Measurements from ENCODE around the gene GFER.
"Not testable (repeated sequence)": the region's sequence is repeated elsewhere in the genome, so short reads cannot be mapped to it uniquely, and the experiment has no call there.

GFER gene

DNA sequence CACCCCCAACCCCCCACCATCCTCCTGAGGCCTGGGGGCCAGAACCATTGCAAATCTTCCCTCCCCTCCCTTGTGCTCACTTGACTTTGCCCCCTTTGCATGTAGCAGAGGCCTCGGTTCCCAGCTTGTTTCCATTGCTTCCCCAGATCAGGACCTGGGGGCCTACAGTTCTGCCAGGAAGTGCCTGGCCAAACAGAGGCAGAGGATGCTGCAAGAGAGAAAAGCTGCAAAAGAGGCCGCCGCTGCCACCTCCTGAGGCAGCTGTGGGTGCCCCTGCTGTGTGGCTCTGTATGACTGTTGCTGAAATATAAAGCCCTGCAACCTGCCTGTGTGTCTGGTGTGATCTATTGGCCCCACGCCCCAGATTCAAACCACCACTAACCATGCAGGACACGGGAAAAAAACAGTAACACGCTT, 22.3 kb upstream of the GFER start:
- peak in 1 of 2 experiments; percentile 41 for DNase-seq
- TF ChIP-seq POLR2A (IDR thresholded peaks at IDR 0.05; ENCODE audit: low read length), result no peak

DNA sequence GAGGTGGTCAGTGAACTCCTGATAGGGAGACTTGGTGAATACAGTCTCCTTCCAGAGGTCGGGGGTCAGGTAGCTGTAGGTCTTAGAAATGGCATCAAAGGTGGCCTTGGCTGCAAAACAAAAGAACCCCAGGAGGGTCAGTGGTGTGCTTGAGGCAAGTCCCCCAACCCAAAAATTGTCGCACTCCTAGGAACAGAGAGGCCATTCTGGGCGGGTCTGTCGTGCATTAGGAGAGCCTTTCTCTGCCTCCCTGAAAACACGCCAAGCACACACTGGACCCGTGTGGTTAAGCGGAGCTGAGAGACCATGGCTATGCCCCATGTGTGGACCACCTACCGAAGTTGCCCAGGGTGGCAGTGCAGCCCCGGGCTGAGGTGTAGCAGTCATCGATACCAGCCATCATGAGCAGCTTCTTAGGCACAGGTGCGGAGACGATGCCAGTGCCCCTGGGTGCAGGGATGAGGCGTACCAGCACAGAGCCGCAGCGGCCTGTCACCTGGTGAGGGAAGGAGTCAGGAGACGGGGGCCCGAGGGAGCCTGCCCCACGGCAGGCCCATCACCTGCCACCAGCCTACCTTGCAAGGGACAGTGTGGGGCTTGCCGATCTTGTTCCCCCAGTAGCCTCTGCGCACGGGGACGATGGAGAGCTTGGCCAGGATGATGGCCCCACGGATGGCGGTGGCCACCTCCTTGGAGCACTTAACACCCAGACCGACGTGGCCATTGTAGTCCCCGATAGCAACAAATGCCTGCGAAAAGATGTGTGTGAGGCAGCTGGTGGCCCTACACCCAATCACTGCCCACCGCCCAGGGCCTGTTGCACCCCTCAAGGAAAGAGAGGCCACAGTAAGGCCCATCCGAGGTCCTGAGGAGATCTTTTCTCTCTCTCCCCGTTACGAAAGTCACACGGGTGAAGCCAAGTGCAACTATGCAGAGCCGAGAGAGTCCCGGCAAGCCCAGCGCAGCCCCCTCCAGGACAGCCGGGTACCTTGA, 21.5 kb upstream of the GFER start:
- peak; percentile 4 for TF ChIP-seq POLR2A (IDR thresholded peaks at IDR 0.05; ENCODE audit: low read length)
- DNase-seq, result not testable (repeated sequence)

DNA sequence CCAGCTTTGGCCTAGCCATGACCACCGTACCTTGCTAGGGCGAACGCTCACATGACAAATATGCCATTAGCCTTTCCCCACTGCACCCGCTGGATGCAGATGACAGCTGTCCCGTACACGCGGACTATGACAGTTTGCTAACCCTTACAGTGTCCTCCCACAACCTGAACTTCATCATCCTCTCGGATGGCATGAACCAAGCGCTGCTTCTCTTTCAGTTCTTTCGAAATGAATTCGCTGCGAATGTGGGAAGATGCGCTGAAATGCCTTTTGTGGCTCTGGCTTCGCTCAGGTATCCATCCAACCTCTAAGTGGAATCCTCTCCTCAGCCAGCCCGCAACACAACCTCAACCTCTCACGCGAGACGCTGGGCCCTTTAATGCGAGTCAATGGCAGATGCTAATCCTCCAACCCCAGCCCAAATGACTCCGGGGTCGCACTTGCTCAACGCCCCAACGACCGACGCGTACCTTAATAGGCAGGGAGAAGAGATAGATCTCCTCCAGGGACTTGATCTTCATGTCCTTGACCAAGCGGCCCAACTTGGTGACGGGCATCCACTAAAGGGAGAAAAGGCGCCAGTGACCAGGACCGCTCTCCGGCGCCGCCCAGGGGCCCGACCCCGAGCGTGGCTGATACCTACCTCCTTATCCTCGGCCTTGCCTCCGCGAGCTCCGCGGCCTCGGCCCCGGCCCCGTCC, 20.0 kb upstream of the GFER start:
- DNase-seq, result peak; percentile 73 to 81
- TF ChIP-seq GATA1 (IDR thresholded peaks at IDR 0.05; ENCODE audit: low read depth, low read length) (no peak), POLR2A (IDR thresholded peaks at IDR 0.05; ENCODE audit: low read length) (no peak)

DNA sequence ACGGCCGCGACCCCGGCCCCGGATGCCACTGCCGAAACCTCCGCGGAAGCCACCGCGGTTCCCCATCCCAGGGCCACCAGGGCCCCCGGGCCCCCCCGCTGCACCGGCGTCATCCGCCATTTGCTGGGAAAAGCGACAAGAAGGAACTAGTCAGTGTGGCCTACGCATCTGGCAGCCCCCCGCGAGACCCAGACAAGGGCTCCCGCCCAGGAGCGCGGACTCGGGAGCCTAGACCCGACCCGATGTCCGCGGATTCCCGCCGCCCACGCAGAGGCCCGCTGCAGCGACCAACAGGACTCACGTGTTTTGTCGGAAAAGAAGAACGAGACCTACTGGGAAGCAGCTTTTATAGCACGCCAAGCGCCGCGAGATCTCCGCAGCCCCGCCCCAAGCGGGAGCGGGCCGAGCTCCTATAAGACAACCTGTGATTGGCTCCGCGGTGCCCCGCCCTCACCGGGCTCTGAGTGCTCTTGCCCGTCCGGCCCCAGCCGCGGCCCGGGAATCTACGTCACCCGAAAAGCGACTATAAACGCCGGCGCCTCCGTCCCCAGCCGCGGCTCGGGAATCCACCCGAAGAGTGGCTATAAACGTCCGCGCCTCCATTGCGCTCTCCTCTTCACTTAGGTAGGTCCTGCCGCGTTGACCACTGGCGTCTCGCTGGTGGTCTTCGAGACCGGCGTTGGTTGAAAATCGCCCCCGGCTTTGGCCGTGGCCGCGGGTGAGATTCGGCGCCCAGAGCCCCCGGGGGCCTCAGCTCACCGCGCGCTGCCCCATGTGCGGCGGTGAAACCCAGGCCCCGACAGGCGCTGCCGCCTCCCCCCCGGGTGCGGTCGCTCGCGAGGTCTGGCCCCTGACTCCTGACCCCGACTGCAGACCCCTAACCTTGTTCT, 19.2 kb upstream of the GFER start, which contains the start of gene RPS2:
TSS of gene RPS2 (minus strand) at position 321 of the 890 bp plus-strand sequence. CDS start at position 120, 201 bp downstream.
- TF ChIP-seq GATA1 (IDR thresholded peaks at IDR 0.05; ENCODE audit: low read depth, low read length), result no peak
- peak; percentile 99 for TF ChIP-seq POLR2A (IDR thresholded peaks at IDR 0.05; ENCODE audit: low read length)
- DNase-seq, result peak; percentile 99

DNA sequence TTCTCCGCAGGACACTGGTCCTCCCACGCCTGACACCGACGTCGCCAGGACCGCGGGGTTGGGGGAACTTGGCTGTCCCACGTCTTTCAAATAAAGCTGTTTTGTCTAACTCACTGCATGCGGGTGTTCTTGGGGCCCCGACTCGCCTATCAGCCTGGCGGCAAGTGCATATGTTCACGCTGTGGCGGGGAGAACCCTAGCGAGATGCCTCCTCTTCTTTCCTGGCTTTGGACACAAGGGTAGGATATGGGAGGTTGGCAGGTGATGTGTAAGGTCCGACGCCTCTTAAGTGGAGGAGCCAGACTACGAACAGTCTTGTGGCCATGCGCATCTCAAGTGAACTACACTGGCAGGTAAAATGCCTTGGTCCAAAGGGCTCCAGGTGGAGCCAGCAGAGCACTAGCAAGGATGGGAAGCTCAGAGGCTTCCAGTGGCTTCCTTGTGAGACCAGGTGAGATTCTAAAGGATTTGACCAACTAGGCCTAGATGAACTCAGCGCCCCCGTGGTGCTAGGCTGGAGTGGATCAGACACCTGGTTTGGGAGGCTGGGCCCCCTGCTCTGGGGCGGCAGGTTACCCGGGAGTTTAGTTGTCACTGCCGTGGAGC, 18.5 kb upstream of the GFER start:
- DNase-seq, result peak; percentile 66 to 73
- TF ChIP-seq POLR2A (IDR thresholded peaks at IDR 0.05; ENCODE audit: low read length) (no peak), GATA1 (IDR thresholded peaks at IDR 0.05; ENCODE audit: low read depth, low read length) (no peak)

DNA sequence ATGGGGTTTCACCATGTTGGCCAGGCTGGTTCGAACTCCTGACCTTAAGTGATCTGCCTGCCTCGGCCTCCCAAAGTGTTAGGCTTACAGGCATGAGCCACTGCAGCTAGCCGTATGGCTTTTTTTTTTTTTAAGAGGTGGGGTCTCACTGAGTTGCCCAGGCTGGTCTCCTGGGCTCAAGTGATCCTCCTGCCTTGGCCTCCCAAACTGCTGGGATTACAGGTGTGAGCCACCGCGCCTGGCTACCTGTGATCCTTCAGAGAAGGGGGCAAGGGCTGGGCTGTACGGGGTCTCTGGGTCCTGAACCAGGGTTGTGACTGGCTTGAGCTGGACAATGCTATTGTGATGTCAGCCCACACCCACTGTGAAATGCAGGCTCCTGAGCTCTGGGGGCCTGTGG, 17.5 kb upstream of the GFER start, which contains the start of gene RNF151:
TSS of gene RNF151 (plus strand) at position 397 of the 400 bp plus-strand sequence. CDS start 26 bp downstream, outside the sequence.
- TF ChIP-seq GATA1 (IDR thresholded peaks at IDR 0.05; ENCODE audit: low read depth, low read length) (no peak), POLR2A (IDR thresholded peaks at IDR 0.05; ENCODE audit: low read length) (no peak)
- no peak for DNase-seq

DNA sequence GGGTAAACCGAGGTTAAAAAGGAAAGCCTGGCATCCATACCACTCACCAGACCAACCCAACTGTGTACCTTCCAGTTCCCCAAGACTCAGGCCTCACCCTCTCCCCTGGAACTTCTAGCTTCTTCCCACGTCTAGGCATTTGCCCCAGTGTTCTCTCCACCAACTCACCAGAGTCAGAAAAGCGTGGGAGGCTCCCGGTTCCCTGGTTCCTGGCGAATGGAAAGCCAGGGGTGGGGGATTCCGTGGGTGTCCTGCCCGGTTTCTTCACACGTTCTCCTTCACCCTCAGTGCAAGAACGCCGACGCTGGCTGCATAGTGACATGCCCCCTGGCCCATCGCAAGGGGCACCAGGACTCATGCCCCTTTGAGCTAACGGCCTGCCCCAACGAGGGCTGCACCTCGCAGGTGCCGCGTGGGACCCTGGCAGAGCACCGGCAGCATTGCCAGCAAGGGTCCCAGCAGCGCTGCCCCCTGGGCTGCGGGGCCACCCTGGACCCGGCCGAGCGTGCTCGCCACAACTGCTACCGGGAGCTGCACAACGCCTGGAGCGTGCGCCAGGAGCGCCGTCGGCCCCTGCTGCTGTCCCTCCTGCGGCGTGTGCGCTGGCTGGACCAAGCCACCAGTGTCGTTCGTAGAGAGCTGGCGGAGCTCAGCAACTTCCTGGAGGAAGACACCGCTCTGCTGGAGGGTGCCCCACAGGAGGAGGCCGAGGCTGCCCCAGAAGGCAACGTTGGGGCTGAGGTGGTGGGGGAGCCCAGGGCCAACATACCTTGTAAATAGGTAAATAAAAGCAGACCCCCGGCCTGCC, 15.6 kb upstream of the GFER start:
- TF ChIP-seq POLR2A (IDR thresholded peaks at IDR 0.05; ENCODE audit: low read length) (no peak), GATA1 (IDR thresholded peaks at IDR 0.05; ENCODE audit: low read depth, low read length) (no peak)
- DNase-seq, result no peak

DNA sequence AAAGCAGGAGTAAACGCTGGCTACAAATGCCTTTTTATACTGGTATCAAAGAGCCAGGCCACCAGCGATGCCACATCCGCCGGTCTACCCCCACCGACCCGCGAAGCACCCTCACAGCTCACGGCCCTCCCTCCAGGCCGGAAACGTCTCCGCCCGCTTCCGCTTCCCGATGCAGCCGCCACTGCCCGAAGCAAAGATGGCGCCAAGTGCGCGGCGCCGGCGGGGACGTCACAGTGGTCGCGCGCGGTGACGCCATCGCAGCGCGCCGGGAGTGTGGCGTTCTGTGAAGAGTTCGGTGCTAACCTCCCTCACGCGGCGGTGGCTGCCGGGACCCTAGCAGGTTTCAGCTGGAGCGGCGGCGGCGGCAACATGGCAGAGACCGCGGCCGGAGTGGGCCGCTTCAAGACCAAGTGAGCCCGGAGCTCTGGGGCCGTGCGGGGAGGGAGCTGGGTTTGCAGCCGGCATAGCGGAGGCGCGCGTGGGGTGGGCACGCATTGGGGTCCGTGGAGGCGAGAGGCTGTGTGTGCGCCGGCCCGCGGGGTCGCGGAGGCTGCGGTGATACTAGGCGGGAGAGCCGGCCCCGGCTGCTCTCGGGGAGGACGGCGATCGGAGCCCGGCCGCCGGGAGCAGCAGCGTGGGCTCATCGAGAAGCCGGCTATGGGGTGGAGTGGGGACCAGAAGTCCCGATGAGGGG, 12.1 kb upstream of the GFER start, which contains the start of gene TBL3:
TSS of gene TBL3 (plus strand) at position 258 of the 694 bp plus-strand sequence. CDS start at position 370, 112 bp downstream.
- TF ChIP-seq POLR2A (IDR thresholded peaks at IDR 0.05; ENCODE audit: low read length) (peak; percentile 97), GATA1 (IDR thresholded peaks at IDR 0.05; ENCODE audit: low read depth, low read length) (no peak)
- DNase-seq, result peak; percentile 97 to 98

DNA sequence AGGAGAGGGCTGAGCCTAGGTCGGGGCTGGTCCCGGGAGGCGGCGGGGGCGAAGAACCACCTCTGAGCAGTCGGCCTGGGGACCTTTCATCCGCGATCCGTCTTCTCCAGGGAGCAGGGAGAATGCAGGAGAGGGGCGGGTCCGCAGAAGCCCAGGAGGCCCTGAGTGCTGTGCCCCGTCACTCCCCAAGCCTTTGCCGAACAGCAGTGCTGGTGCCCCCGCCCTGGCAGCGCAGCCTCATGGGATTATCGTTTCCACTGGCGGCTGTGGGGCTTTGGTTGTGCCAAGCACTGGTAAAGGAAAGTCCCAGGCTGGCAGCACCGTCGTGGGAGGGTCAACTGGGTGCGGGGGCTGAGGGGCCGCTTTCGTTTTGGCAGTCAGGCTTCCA, 11.5 kb upstream of the GFER start:
- DNase-seq, result peak; percentile 68 to 75
- TF ChIP-seq POLR2A (IDR thresholded peaks at IDR 0.05; ENCODE audit: low read length) (no peak), GATA1 (IDR thresholded peaks at IDR 0.05; ENCODE audit: low read depth, low read length) (no peak)

DNA sequence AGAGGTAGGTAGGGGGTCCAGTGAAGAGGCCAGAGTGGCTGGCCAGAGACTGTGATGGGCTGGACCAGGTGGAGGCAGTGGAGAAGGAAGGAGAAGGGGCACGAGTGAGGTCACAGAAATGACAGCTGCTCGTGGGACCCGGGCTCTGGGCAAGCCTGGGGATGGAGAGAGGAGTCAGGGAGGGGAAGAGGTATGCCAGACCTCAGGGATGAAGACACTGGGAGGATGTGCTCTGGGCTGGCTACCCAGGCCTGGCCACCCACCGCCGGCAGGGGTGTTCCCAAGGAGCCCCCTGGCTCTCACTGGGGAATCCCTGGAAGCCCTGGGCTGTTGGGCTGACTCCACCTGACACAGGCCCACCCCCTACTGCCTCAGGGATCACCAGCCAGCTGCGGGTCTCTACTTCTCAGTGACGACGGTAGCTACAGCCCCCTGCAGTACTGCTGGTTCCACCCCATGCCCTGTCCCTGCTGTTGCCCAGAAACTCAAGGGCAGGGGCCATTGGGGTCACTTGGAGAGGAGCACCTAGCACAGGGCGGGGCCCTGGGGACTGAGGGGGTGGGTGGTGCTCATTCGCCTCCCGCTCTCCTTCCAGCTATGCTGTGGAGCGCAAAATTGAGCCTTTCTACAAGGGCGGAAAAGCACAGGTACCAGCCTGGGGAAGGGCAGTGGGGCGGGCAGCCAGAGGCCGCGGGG, 10.4 kb upstream of the GFER start:
- no peak for TF ChIP-seq POLR2A (IDR thresholded peaks at IDR 0.05; ENCODE audit: low read length)
- no peak for TF ChIP-seq GATA1 (IDR thresholded peaks at IDR 0.05; ENCODE audit: low read depth, low read length)

More for the DNA sequence above, 10.4 kb upstream of the GFER start:
- no peak for DNase-seq
